ENCODE measurements around the gene RAD51B. TPM values are rescaled to one million over a fixed set of nuclear protein-coding genes. Genes with fewer than 3 reads are reported as not detected.

RAD51B gene
- total RNA-seq, 4 donors from 2014 or later, result 8.9 to 30.3 (median 10.4) TPM

DNA sequence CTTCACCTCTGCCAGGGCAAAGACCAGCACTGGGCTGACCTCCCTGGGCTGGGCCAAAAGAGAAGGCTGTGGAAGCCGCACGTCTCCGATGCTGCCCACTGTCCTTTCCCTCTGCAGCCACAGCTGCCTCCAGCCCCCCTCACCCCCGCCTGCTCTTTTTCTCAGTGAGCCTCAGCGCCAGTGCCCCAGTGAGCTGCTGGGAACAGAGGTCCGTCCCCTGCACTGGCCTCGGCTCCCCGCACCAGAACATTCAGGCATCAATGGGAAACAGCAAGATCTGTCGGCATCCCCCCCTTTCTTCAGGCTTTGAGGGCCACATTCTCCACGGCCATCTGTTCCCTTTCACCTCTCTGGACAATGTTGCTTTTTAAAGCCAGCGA lies 575.2 kb downstream of the RAD51B start:
- TF ChIP-seq, protein P1, sequence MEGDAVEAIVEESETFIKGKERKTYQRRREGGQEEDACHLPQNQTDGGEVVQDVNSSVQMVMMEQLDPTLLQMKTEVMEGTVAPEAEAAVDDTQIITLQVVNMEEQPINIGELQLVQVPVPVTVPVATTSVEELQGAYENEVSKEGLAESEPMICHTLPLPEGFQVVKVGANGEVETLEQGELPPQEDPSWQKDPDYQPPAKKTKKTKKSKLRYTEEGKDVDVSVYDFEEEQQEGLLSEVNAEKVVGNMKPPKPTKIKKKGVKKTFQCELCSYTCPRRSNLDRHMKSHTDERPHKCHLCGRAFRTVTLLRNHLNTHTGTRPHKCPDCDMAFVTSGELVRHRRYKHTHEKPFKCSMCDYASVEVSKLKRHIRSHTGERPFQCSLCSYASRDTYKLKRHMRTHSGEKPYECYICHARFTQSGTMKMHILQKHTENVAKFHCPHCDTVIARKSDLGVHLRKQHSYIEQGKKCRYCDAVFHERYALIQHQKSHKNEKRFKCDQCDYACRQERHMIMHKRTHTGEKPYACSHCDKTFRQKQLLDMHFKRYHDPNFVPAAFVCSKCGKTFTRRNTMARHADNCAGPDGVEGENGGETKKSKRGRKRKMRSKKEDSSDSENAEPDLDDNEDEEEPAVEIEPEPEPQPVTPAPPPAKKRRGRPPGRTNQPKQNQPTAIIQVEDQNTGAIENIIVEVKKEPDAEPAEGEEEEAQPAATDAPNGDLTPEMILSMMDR (IDR thresholded peaks at IDR 0.05), result no peak
- no peak for DNase-seq (ENCODE audit: low spot score)
- ATAC-seq (ENCODE audit: low FRiP score), result no peak

DNA sequence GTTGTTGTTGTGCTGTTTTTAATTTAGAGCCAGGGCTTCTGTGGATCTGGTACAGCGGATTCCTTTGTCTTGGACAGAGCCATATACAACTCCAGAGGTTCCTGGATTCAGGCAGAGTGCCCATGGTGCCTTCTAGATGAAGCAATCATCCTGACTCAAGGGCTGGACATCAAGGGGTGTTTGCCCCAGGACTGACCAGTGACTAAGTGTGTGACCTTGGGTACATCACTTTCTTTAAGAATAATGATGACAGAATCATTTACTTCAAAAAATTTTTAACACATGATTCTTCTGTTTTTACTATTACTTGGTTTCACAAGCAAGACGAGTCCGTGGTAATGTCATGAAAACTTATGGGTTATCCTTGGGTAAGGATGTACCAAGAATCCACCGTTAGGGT lies 576.0 kb downstream of the RAD51B start:
- no peak for DNase-seq (ENCODE audit: low spot score)

DNA sequence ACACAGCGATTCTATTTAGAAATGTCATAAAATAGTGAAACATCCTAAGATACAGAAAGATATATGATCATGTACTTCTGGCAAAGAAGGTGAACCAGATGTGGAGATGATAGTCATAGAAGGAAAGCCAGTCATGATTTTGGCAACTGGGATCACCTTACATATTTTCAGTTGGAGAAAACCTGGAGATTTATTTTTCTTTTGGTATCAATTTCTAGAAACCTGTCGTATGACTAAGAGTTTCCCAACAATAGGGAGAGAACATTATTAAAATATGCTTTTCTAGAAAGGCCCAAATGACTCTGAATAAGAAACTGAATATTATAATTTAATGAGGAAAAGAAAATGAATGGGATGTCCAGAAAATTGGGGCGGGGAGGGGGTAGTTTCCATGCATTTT lies 576.9 kb downstream of the RAD51B start:
- ATAC-seq (ENCODE audit: low FRiP score), result no peak
- DNase-seq (ENCODE audit: low spot score), result no peak
- TF ChIP-seq, protein P1 (IDR thresholded peaks at IDR 0.05), result no peak

More for the DNA sequence above, 576.0 kb downstream of the RAD51B start:
- TF ChIP-seq, protein P1 (IDR thresholded peaks at IDR 0.05), result no peak
- ATAC-seq (ENCODE audit: low FRiP score), result peak; percentile 52

DNA sequence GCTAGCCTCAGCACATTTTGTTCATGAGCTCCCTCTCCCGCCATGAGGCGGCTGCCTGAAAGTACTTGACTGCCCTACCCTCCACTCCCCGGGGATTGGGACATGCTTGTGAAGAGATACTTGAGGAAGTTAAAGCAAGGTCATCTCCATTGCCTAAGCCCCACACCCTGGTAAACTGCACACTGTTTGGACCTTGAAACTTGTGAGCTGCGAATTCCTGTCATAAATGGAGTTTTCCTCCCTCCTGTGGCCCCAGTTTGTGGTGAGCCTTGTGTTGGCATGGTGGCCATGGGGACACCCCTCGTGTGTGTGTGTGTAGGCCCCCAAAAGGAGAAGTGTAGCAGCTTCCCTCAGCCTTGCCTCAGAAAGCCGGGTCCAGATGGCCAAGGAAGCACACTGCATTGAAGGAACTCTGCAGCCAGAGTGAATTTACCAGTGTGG lies 577.8 kb downstream of the RAD51B start:
- TF ChIP-seq, protein P1 (IDR thresholded peaks at IDR 0.05), result no peak
- ATAC-seq (ENCODE audit: low FRiP score) (no peak), DNase-seq (ENCODE audit: low spot score) (no peak)

DNA sequence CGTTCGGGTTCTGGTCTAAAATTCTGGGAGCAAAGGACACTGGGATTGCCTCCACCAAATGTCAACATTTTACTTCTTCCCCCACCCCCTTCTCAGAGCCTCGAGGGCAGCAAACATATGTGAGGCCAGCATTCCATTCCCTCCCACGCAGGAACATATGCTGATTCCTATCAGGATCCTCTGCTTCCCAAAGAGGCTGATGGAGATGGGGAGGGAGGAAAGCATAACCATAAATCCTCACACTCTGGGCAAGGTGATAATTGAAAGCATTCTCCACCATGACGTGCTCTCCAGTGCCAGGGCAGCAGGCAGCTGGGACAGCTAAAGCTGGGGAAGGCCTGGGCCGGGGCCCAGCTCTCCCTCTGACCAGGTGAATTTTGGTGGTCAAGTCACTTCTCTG lies 578.2 kb downstream of the RAD51B start:
- ATAC-seq (ENCODE audit: low FRiP score), result no peak
- TF ChIP-seq, protein P1 (IDR thresholded peaks at IDR 0.05), result no peak
- DNase-seq (ENCODE audit: low spot score), result no peak

DNA sequence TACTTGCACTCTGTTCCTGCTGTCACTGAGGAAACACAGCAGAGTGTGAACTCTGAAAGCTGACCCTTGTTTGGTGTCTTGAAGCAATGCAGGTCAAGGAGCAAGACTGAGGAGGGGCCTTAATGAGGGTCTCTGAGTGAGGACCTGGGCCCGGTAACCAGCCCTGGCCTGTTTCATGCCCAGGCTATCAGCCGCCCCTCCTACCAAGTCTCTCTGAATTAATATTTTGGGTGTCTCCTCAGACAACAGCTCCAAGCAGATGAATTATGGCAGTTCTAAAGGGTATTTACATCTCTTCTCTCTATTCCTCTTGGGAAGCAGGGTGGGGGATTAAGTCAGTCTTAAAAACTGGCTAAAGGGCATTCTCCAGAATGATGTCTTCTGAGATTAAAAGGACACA lies 578.8 kb downstream of the RAD51B start:
- TF ChIP-seq, protein P1 (IDR thresholded peaks at IDR 0.05), result no peak
- no peak for ATAC-seq (ENCODE audit: low FRiP score)
- DNase-seq (ENCODE audit: low spot score), result no peak

DNA sequence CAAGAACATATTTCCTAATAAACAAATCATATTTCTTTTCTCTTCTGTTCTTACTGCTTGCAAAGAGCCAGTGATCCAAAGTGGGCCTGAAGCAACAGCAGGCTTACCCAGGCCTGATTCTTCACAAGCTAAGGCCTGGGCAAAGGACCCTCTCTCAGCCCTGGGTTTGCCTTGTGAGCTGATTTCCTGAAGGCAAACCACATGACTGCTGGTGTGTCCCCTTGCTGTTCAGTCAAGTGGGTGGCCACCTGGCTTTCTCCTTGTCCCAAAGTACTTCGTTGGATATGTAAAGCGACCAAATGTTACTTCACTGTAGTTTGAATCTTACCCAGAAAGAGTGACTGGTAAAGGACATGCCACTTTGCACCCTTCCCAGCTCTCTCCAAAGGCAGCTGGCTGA lies 580.4 kb downstream of the RAD51B start:
- DNase-seq (ENCODE audit: low spot score), result no peak
- TF ChIP-seq, protein P1 (IDR thresholded peaks at IDR 0.05), result no peak
- ATAC-seq (ENCODE audit: low FRiP score), result no peak

All from omental fat pad (tissue), 4 donors.